HG02763 (cell line): ENCODE measurements around the gene SORCS3.

Experiments used
- ATAC-seq: cut with Tn5 transposase; IDR thresholded peaks from one replicate; pipeline ENCODE4 v1.9.1; 2021; ENCODE audit warnings: mild to moderate bottlenecking, moderate library complexity; ENCODE audit not compliant: unreplicated experiment

Gene SORCS3

GRCh38 chr10:105159268-105159667 lies 518.2 kb downstream of the SORCS3 start:
- no peak for ATAC-seq

- no peak for ATAC-seq
Observed at GRCh38 chr10:105161149-105161548, 520.1 kb downstream of the SORCS3 start.

- ATAC-seq: no peak
Observed at GRCh38 chr10:105161767-105162166, 520.7 kb downstream of the SORCS3 start.

GRCh38 chr10:105170521-105170920 lies 529.4 kb downstream of the SORCS3 start:
- ATAC-seq: no peak

- no peak for ATAC-seq
Observed at GRCh38 chr10:105171945-105172344, 530.9 kb downstream of the SORCS3 start.

- no peak for ATAC-seq
Observed at GRCh38 chr10:105181626-105182025, 540.5 kb downstream of the SORCS3 start.

- no peak for ATAC-seq
Observed at GRCh38 chr10:105183536-105183935, 542.4 kb downstream of the SORCS3 start.

GRCh38 chr10:105185161-105185560 lies 544.1 kb downstream of the SORCS3 start:
- ATAC-seq: no peak

- ATAC-seq: no peak
Observed at GRCh38 chr10:105187243-105187642, 546.2 kb downstream of the SORCS3 start.

GRCh38 chr10:105188737-105189462 lies 547.8 kb downstream of the SORCS3 start:
- no peak for ATAC-seq

- ATAC-seq: no peak
Observed at GRCh38 chr10:105189463-105189800, 548.3 kb downstream of the SORCS3 start.

- no peak for ATAC-seq
Observed at GRCh38 chr10:105192146-105192545, 551.1 kb downstream of the SORCS3 start.

GRCh38 chr10:105192861-105193260 lies 551.8 kb downstream of the SORCS3 start:
- no peak for ATAC-seq

- no peak for ATAC-seq
Observed at GRCh38 chr10:105195831-105196230, 554.7 kb downstream of the SORCS3 start.

GRCh38 chr10:105197598-105198364 lies 556.7 kb downstream of the SORCS3 start:
- no peak for ATAC-seq

GRCh38 chr10:105206616-105207015 lies 565.5 kb downstream of the SORCS3 start:
- no peak for ATAC-seq

GRCh38 chr10:105207476-105207995 lies 566.4 kb downstream of the SORCS3 start:
- ATAC-seq: no peak

- no peak for ATAC-seq
Observed at GRCh38 chr10:105210546-105210945, 569.5 kb downstream of the SORCS3 start.

- no peak for ATAC-seq
Observed at GRCh38 chr10:105237685-105238084, 596.6 kb downstream of the SORCS3 start.

- ATAC-seq: no peak
Observed at GRCh38 chr10:105239311-105240219, 598.5 kb downstream of the SORCS3 start.

GRCh38 chr10:105241254-105241653 lies 600.2 kb downstream of the SORCS3 start:
- ATAC-seq: no peak
